Measurements from ENCODE around the gene SCPEP1. TPM values are rescaled to one million over a fixed set of nuclear protein-coding genes. Genes with fewer than 3 reads are reported as not detected.

The SCPEP1 gene
- total and polyA plus RNA-seq, 2 of the 13 experiments (the other 11 are each of a cell fraction or from before 2014, with no cell fraction given) = 24.3 to 27.3 TPM

DNA sequence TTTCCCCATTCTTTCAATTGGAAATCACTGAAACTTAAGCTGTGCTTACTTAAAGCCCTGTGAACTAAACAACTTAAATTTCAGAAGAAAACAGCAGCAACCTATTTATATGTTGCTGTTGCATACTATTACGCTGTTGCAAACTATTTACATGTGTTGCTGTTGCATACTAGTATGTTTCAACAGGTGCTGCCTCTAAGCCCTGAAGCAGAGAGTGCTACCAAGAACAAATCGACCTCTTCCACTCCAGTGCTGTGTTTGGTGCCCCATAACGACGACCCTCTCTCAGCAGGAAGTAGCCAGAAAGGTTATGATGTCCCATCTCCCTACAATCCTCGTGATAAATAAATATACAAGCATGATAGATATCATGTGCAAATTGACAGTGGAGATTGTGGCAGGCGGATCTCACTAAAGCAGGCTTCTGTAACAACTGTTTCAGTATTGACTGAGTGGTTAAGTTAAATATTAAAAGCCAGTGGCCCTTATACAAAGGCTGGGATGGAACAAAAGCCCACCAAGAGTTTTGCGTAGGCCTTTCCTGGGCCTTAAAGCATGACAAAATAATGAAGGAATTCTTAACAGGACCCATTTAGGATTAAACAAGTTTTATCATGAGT, 5.7 kb upstream of the SCPEP1 start (continued):
- TF ChIP-seq, protein P1, sequence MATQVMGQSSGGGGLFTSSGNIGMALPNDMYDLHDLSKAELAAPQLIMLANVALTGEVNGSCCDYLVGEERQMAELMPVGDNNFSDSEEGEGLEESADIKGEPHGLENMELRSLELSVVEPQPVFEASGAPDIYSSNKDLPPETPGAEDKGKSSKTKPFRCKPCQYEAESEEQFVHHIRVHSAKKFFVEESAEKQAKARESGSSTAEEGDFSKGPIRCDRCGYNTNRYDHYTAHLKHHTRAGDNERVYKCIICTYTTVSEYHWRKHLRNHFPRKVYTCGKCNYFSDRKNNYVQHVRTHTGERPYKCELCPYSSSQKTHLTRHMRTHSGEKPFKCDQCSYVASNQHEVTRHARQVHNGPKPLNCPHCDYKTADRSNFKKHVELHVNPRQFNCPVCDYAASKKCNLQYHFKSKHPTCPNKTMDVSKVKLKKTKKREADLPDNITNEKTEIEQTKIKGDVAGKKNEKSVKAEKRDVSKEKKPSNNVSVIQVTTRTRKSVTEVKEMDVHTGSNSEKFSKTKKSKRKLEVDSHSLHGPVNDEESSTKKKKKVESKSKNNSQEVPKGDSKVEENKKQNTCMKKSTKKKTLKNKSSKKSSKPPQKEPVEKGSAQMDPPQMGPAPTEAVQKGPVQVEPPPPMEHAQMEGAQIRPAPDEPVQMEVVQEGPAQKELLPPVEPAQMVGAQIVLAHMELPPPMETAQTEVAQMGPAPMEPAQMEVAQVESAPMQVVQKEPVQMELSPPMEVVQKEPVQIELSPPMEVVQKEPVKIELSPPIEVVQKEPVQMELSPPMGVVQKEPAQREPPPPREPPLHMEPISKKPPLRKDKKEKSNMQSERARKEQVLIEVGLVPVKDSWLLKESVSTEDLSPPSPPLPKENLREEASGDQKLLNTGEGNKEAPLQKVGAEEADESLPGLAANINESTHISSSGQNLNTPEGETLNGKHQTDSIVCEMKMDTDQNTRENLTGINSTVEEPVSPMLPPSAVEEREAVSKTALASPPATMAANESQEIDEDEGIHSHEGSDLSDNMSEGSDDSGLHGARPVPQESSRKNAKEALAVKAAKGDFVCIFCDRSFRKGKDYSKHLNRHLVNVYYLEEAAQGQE (IDR thresholded peaks at IDR 0.05; ENCODE audit: borderline replicate concordance in 1 of 2, low read depth in 1 of 2, low read length in 2 of 2) = no peak
- TF ChIP-seq ZNF605 (CRISPR knock-in tag; IDR thresholded peaks at IDR 0.05) = no peak

DNA sequence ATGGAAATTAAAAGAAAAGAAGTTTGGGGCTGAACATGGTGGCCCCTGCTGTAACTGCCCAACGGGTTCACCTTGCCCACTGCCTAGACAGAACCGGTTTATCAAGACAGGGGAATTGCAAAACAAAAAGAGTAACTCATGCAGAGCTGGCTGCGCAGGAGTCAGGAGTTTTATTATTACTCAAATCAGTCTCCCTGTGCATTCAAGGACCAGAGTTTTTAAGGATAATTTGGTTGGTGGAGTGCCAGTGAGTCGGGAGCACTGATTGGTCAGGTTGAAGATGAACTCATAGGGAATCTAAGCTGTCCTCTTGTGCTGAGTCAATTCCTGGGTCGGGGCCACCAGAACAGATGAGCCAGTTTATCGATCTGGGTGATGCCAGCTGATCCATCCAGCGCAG, 4.4 kb upstream of the SCPEP1 start:
- H3K79me2 ChIP-seq (ENCODE audit: insufficient read depth, low read length) = no peaks in the 10 kb centered on the region
- ChIA-PET CTCF (ENCODE audit: low intra/inter-chr PET ratio, low total read pairs) (no interaction called here), POLR2A (no interaction called here)
- no peak overlapping the region for H3K4me3 ChIP-seq (replicated peaks in 1 of 3; ENCODE audit: insufficient read depth in 1 of 3, low read depth in 2 of 3, low read length in 3 of 3)
- in situ Hi-C loops (cut with HindIII; ENCODE audit: extremely low pct_ligation_motif_present, low pct_unique_long_range_greater_than_20kb) (no loop called here), intact Hi-C loops (cut with micrococcal nuclease; ENCODE audit: unreplicated experiment) (no loop called here)
- no peak overlapping the region for H2AFZ ChIP-seq (ENCODE audit: low read length)
- ATAC-seq (no peak), FAIRE-seq (no peak), DNase-seq (ENCODE audit: low spot score) (no peak)
- no peak overlapping the region for H3K4me2 ChIP-seq (ENCODE audit: low read depth, low read length)
- no peaks in the 10 kb centered on the region for H4K20me1 ChIP-seq (ENCODE audit: insufficient read depth, low read length)
- peaks cover 2 to 21% of the 10 kb centered on the region in 2 experiments for H3K27me3 ChIP-seq (ENCODE audit: control insufficient read depth in 1 of 2, insufficient read depth in 2 of 2, low read length in 2 of 2)
- H3K9ac ChIP-seq (ENCODE audit: insufficient read depth, low read depth, low read length) = no peak overlapping the region
- BruUV-seq (replicated peaks) = no TSS peak
- H3K9me3 ChIP-seq (ENCODE audit: low read length) = no peaks in the 10 kb centered on the region
- H3K27ac ChIP-seq (ENCODE audit: extremely low read length, insufficient read depth, low read length) = no peak overlapping the region
- no peaks in the 10 kb centered on the region for H3K36me3 ChIP-seq (replicated peaks in 1 of 2; ENCODE audit: control insufficient read depth in 1 of 2, insufficient read depth in 2 of 2, low read length in 2 of 2)
- H3K4me1 ChIP-seq (ENCODE audit: insufficient read depth, low read length) = peaks cover 26% of the 10 kb centered on the region
- WGBS (ENCODE audit: low lambda C conversion rate) = 37% methylated on average over 7 of the region's 7 CpGs
- no peak for TF ChIP-seq PRMT3 (CRISPR knock-in tag; IDR thresholded peaks at IDR 0.05; ENCODE audit: borderline replicate concordance, low read depth)
- TF ChIP-seq ZFP90 (CRISPR knock-in tag; IDR thresholded peaks at IDR 0.05; ENCODE audit: borderline replicate concordance) = no peak
- TF ChIP-seq TOE1 (CRISPR knock-in tag; IDR thresholded peaks at IDR 0.05) = no peak
- no peak for TF ChIP-seq ZFYVE20 (CRISPR knock-in tag; IDR thresholded peaks at IDR 0.05; ENCODE audit: borderline replicate concordance, low read depth)
- no peak for TF ChIP-seq FOXP1 (IDR thresholded peaks at IDR 0.05)
- TF ChIP-seq FOXP1 (CRISPR knock-in tag; IDR thresholded peaks at IDR 0.05) = no peak
- TF ChIP-seq CEBPB (IDR thresholded peaks at IDR 0.05; ENCODE audit: borderline replicate concordance, low read depth, low read length) = no peak
- TF ChIP-seq, protein P2, sequence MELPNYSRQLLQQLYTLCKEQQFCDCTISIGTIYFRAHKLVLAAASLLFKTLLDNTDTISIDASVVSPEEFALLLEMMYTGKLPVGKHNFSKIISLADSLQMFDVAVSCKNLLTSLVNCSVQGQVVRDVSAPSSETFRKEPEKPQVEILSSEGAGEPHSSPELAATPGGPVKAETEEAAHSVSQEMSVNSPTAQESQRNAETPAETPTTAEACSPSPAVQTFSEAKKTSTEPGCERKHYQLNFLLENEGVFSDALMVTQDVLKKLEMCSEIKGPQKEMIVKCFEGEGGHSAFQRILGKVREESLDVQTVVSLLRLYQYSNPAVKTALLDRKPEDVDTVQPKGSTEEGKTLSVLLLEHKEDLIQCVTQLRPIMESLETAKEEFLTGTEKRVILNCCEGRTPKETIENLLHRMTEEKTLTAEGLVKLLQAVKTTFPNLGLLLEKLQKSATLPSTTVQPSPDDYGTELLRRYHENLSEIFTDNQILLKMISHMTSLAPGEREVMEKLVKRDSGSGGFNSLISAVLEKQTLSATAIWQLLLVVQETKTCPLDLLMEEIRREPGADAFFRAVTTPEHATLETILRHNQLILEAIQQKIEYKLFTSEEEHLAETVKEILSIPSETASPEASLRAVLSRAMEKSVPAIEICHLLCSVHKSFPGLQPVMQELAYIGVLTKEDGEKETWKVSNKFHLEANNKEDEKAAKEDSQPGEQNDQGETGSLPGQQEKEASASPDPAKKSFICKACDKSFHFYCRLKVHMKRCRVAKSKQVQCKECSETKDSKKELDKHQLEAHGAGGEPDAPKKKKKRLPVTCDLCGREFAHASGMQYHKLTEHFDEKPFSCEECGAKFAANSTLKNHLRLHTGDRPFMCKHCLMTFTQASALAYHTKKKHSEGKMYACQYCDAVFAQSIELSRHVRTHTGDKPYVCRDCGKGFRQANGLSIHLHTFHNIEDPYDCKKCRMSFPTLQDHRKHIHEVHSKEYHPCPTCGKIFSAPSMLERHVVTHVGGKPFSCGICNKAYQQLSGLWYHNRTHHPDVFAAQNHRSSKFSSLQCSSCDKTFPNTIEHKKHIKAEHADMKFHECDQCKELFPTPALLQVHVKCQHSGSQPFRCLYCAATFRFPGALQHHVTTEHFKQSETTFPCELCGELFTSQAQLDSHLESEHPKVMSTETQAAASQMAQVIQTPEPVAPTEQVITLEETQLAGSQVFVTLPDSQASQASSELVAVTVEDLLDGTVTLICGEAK (IDR thresholded peaks at IDR 0.05) = no peak
- TF ChIP-seq, protein P2 (CRISPR knock-in tag; IDR thresholded peaks at IDR 0.05) = no peak
